Uterus (tissue), 2 donors: ENCODE data around the gene CDH4.

Experiments used
- CTCF ChIP-seq, 4 experiments: fragments of 200-600 bp in 2 of 4; fragments of 450-650 bp in 2 of 4; sonication (generic) in 2 of 4; IDR thresholded peaks; one replicate each; pipeline ENCODE4 v1.5.1; 2016 to 2019; ENCODE audit warnings: antibody characterized with exemption in 4 of 4, mild to moderate bottlenecking in 2 of 4, moderate library complexity in 1 of 4
- POLR2A ChIP-seq, 2 donors: fragments of 450-650 bp; IDR thresholded peaks; one replicate each; pipeline ENCODE4 v1.6.1; 2016; ENCODE audit warnings: antibody characterized with exemption in 2 of 2, mild to moderate bottlenecking in 1 of 2, moderate library complexity in 1 of 2

GRCh38 chr20:61458146-61458746, 206.2 kb downstream of the CDH4 start:
- TF ChIP-seq CTCF (IDR thresholded peaks at IDR 0.05), result no peak
- no peak for TF ChIP-seq POLR2A (IDR thresholded peaks at IDR 0.05)
